ENCODE data around the gene GPR137C. TPM values are rescaled to one million over a fixed set of nuclear protein-coding genes. Genes with fewer than 3 reads are reported as not detected.

GPR137C gene, protein sequence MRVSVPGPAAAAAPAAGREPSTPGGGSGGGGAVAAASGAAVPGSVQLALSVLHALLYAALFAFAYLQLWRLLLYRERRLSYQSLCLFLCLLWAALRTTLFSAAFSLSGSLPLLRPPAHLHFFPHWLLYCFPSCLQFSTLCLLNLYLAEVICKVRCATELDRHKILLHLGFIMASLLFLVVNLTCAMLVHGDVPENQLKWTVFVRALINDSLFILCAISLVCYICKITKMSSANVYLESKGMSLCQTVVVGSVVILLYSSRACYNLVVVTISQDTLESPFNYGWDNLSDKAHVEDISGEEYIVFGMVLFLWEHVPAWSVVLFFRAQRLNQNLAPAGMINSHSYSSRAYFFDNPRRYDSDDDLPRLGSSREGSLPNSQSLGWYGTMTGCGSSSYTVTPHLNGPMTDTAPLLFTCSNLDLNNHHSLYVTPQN
- total RNA-seq (2014; rRNA removed; shearing (Covaris generic)), result 0.69 and 2.3 TPM in 2 replicates

- peak; percentile 94 for DNase-seq
- H3K4me3 ChIP-seq (ENCODE audit: insufficient read depth, low read depth, low read length), result peak within 1 kb of the TSS; percentile 72
These were observed at the start of gene GPR137C, which contains the start of gene TXNDC16 for GRCh38 chr14:52552063-52552988. Gene GPR137C (plus strand): TSS chr14:52552836. CDS start chr14:52553148, 312 bp downstream. Gene TXNDC16 (minus strand): TSS chr14:52552505. CDS start chr14:52543557, 8,948 bp downstream.

DNA sequence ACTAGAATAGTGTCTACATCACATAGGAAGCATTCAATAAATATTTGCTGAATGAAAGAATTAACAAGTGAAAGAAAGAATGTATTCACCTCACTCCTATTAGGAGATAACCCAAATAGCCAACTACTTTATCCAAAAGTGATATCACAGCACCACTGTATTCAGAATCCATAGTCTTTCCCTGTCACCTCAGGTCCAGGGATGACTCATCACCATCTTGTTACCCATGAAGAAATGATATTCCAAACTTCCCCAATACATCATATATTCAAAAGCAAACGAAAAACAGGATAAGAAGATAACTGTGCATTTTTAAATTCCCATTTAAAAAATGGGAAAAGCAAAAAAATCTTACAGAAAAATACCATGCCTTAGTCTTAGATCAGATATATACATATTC, 39.4 kb upstream of the GPR137C start:
- Histone ChIP-seq H3K4me3 (ENCODE audit: insufficient read depth, low read depth, low read length) (no peak overlapping the region), H3K36me3 (replicated peaks; ENCODE audit: control insufficient read depth, insufficient read depth, low read length) (no peaks in the 10 kb centered on the region), H3K27me3 (ENCODE audit: control insufficient read depth, insufficient read depth, low read length) (no peaks in the 10 kb centered on the region)
- no peak for DNase-seq

More at GRCh38 chr14:52552063-52552988, at the start of gene GPR137C, which contains the start of gene TXNDC16:
- peaks cover 12% of the 10 kb centered on the region for H3K27me3 ChIP-seq (ENCODE audit: control insufficient read depth, insufficient read depth, low read length)
- no peaks in the 10 kb centered on the region for H3K36me3 ChIP-seq (replicated peaks; ENCODE audit: control insufficient read depth, insufficient read depth, low read length)

GRCh38 chr14:52514046-52514811, 38.4 kb upstream of the GPR137C start:
- Histone ChIP-seq H3K27me3 (ENCODE audit: control insufficient read depth, insufficient read depth, low read length) (no peaks in the 10 kb centered on the region), H3K36me3 (replicated peaks; ENCODE audit: control insufficient read depth, insufficient read depth, low read length) (no peaks in the 10 kb centered on the region), H3K4me3 (ENCODE audit: insufficient read depth, low read depth, low read length) (no peak overlapping the region)
- no peak for DNase-seq

DNA sequence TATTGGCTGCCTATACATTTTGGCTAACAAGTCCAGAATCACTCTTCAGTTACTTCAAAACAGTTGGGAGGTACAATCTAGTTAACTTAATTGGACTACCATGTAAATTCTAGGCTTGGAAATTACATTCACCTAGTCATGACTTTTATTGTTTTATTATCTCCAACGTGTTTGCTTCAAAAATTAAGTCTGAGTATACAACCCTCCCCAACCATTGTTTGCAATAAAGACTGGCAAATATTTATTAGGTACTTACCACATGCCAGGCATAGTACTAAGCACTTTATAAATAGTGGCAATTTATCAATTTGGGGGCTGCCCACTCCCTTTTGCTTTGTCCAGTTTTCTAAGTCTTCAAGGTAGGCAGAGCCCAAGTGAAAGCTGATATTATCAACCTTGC, 30.6 kb upstream of the GPR137C start:
- no peak for DNase-seq
- H3K36me3 ChIP-seq (replicated peaks; ENCODE audit: control insufficient read depth, insufficient read depth, low read length), result no peaks in the 10 kb centered on the region

DNA sequence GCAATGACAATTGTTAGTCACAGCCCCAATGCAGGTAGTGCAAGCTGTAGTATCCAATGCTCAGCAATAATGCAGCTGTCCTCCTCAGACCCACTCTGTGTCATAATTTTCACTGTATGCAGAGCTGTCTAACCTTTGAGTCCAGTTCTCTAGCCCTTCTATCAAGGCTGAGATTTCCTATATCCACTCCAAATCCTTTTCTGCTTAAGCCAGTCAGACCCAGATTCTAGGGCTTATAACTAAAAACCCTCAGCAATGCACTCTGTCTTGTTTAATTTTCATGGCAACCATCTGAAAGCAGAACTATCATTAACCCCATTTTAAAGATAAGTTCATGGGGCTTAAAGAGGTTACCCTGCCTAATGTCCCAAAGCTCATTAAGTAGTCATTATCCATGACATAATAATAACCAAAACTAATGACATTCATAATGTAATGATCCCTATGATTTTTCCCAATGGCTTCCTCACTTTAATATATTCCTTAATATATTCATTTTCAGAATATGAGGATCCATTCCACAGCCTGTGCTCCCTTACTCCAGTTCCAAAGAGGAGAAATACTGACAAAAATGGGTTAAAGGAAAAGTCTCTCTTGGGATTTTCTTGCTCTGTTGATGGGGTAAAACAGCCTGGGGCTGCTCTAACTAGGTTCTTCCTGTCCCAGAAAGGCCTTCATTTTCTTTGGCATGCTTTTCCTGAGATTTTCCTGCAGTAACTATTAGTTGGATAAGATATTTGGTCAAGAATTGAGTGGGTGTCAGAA, 29.9 kb upstream of the GPR137C start:
- H3K27me3 ChIP-seq (ENCODE audit: control insufficient read depth, insufficient read depth, low read length), result no peaks in the 10 kb centered on the region
- no peak for DNase-seq
- H3K36me3 ChIP-seq (replicated peaks; ENCODE audit: control insufficient read depth, insufficient read depth, low read length), result no peaks in the 10 kb centered on the region
- H3K4me3 ChIP-seq (ENCODE audit: insufficient read depth, low read depth, low read length), result no peak overlapping the region

More for the DNA sequence above, 30.6 kb upstream of the GPR137C start:
- Histone ChIP-seq H3K27me3 (ENCODE audit: control insufficient read depth, insufficient read depth, low read length) (no peaks in the 10 kb centered on the region), H3K4me3 (ENCODE audit: insufficient read depth, low read depth, low read length) (no peak overlapping the region)

- Histone ChIP-seq H3K4me3 (ENCODE audit: insufficient read depth, low read depth, low read length) (no peak overlapping the region), H3K27me3 (ENCODE audit: control insufficient read depth, insufficient read depth, low read length) (no peaks in the 10 kb centered on the region), H3K36me3 (replicated peaks; ENCODE audit: control insufficient read depth, insufficient read depth, low read length) (no peaks in the 10 kb centered on the region)
- DNase-seq, result no peak
These were observed 25.6 kb upstream of the GPR137C start for GRCh38 chr14:52527052-52527451.

- Histone ChIP-seq H3K4me3 (ENCODE audit: insufficient read depth, low read depth, low read length) (no peak overlapping the region), H3K27me3 (ENCODE audit: control insufficient read depth, insufficient read depth, low read length) (no peaks in the 10 kb centered on the region)
- no peak for DNase-seq
These were observed 21.2 kb upstream of the GPR137C start for GRCh38 chr14:52531481-52531880.

GRCh38 chr14:52536269-52536668, 16.4 kb upstream of the GPR137C start:
- no peak overlapping the region for H3K4me3 ChIP-seq (ENCODE audit: insufficient read depth, low read depth, low read length)
- H3K36me3 ChIP-seq (replicated peaks; ENCODE audit: control insufficient read depth, insufficient read depth, low read length), result no peaks in the 10 kb centered on the region; the same call in 1 of the 2 replicates
- DNase-seq, result no peak
- no peaks in the 10 kb centered on the region for H3K27me3 ChIP-seq (ENCODE audit: control insufficient read depth, insufficient read depth, low read length)

More at GRCh38 chr14:52531481-52531880, 21.2 kb upstream of the GPR137C start:
- H3K36me3 ChIP-seq (replicated peaks; ENCODE audit: control insufficient read depth, insufficient read depth, low read length), result no peaks in the 10 kb centered on the region; the same call in 1 of the 2 replicates

GRCh38 chr14:52538623-52539022, 14.0 kb upstream of the GPR137C start:
- Histone ChIP-seq H3K4me3 (ENCODE audit: insufficient read depth, low read depth, low read length) (no peak overlapping the region), H3K36me3 (replicated peaks; ENCODE audit: control insufficient read depth, insufficient read depth, low read length) (no peaks in the 10 kb centered on the region; the same call in 1 of the 2 replicates), H3K27me3 (ENCODE audit: control insufficient read depth, insufficient read depth, low read length) (no peaks in the 10 kb centered on the region)
- no peak for DNase-seq

DNA sequence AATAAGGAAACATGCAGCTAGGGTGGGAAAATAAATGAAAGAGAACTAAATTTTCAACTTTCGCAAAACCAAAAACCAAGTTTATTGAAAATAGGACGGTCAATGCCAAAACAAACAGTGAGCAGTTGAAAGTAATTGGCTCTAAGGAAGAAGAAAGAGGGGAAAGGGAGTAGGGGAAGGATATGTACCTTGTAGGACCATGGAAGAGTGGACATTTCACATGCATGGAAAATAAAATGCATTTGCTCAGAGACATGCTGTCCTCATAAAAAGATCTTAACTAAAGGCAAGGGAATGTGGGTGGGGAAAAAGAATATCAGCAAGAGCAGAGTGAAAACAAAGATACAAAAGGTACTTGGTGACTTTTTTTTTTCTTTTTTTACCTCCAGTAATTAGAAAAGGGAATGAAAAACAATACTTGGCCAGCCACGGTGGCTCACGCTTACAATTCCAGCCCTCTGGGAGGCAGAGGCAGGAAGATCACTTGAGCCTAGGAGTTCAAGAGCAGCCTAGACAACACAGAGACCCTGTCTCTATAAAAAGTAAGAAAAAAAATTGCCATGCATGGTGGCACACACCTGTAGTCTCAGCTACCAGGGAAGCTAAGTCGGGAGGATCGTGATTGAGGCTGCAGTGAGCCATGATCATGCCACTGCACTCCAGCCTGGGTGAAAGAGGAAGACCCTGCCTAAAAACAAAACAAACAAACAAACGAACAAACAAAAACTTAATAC, 6.9 kb upstream of the GPR137C start:
- no peak for DNase-seq
- Histone ChIP-seq H3K27me3 (ENCODE audit: control insufficient read depth, insufficient read depth, low read length) (no peaks in the 10 kb centered on the region), H3K4me3 (ENCODE audit: insufficient read depth, low read depth, low read length) (no peak overlapping the region), H3K36me3 (replicated peaks; ENCODE audit: control insufficient read depth, insufficient read depth, low read length) (no peaks in the 10 kb centered on the region)

- no peak overlapping the region for H3K4me3 ChIP-seq (ENCODE audit: insufficient read depth, low read depth, low read length)
- no peaks in the 10 kb centered on the region for H3K27me3 ChIP-seq (ENCODE audit: control insufficient read depth, insufficient read depth, low read length)
- DNase-seq, result no peak
- H3K36me3 ChIP-seq (replicated peaks; ENCODE audit: control insufficient read depth, insufficient read depth, low read length), result no peaks in the 10 kb centered on the region
These were observed 6.3 kb upstream of the GPR137C start for GRCh38 chr14:52546318-52546670.

DNA sequence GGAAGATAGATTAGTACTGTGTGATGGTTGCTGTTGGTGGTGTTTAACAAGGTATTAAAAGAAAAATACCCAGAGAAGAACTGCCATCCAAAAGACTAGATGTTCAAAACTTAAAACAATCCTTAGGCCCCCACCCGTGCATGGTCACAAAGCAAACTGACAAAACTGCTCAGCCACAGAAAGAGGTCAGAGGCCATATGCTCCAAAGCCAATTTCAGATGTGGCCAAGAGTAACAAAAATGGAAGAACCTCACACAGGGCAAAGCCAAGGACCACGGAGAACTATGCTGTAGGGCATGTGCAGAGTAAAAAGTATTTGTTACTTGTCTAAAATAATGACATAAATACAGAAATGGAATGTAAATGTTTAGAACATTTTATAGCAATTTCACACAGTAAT, 5.6 kb upstream of the GPR137C start:
- Histone ChIP-seq H3K36me3 (replicated peaks; ENCODE audit: control insufficient read depth, insufficient read depth, low read length) (no peaks in the 10 kb centered on the region), H3K4me3 (ENCODE audit: insufficient read depth, low read depth, low read length) (no peak overlapping the region), H3K27me3 (ENCODE audit: control insufficient read depth, insufficient read depth, low read length) (no peaks in the 10 kb centered on the region)
- no peak for DNase-seq

DNA sequence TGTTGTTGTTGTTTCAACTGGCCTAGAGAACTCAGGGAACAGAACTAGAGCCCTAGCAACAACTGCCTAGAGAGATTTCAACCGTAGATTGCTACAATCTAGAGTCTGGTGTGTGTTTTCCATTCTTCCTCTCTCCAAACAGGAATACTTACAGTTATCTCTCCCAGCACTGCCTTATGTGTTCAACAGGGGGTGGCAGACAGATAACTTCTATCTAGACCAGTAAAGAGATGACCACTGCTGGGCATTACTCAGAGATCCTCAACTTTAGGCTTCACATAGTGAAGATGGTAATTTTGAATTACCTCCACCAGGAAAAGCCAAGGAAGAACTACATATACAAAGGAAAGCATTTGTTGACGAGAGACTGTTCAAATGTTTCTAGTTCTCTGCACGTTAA, 5.1 kb upstream of the GPR137C start:
- Histone ChIP-seq H3K4me3 (ENCODE audit: insufficient read depth, low read depth, low read length) (no peak overlapping the region), H3K36me3 (replicated peaks; ENCODE audit: control insufficient read depth, insufficient read depth, low read length) (no peaks in the 10 kb centered on the region), H3K27me3 (ENCODE audit: control insufficient read depth, insufficient read depth, low read length) (no peaks in the 10 kb centered on the region)
- no peak for DNase-seq
